DND-41 (cell line): ENCODE results near the gene NUDT7.

Experiments used
- ATAC-seq: fragments of 200-7000 bp; cut with Tn5 transposase; 3 replicates; pipeline ENCODE4 v1.9.1; 2021; ENCODE audit warnings: low read depth; ENCODE audit not compliant: insufficient read depth
- DNase-seq: peaks from one replicate; pipeline ENCODE4 v3.0.0-alpha.2; 2020
- H2AFZ ChIP-seq: 2 replicates; pipeline ENCODE4 v1.6.0; 2012; ENCODE audit warnings: low read depth, low read length
- H3K27ac ChIP-seq: 2 replicates; pipeline ENCODE4 v1.5.1; 2012; ENCODE audit warnings: low read length, inconsistent platforms
- H3K27me3 ChIP-seq: fragments of 200-600 bp; sonication (generic); 2 replicates; pipeline ENCODE4 v1.6.0; 2012; ENCODE audit warnings: low read length, mild to moderate bottlenecking, inconsistent platforms; ENCODE audit not compliant: insufficient read depth, poor library complexity
- H3K36me3 ChIP-seq: 2 replicates; pipeline ENCODE4 v1.5.1; 2012; ENCODE audit warnings: low read length, inconsistent platforms; ENCODE audit not compliant: insufficient read depth
- H3K4me1 ChIP-seq: 2 replicates; pipeline ENCODE4 v1.5.1; 2012; ENCODE audit warnings: mild to moderate bottlenecking, low read length; ENCODE audit not compliant: insufficient read depth
- H3K4me2 ChIP-seq: 2 replicates; pipeline ENCODE4 v1.6.0; 2012; ENCODE audit warnings: mild to moderate bottlenecking, moderate library complexity, low read length, inconsistent platforms; ENCODE audit not compliant: insufficient read depth
- H3K4me3 ChIP-seq, 2 experiments: fragments of 200-600 bp in 1 of 2; shearing (Covaris generic) in 1 of 2; 2 replicates each; pipeline ENCODE4 v1.5.1; 2012 to 2016; ENCODE audit warnings: inconsistent platforms in 2 of 2, low read length in 2 of 2, mild to moderate bottlenecking in 2 of 2, low read depth in 1 of 2, moderate library complexity in 1 of 2
- H3K79me2 ChIP-seq: 2 replicates; pipeline ENCODE4 v1.6.0; 2012; ENCODE audit warnings: low read length, inconsistent platforms; ENCODE audit not compliant: insufficient read depth
- H3K9ac ChIP-seq: 2 replicates; pipeline ENCODE4 v1.6.0; 2012; ENCODE audit warnings: low read depth, mild to moderate bottlenecking, inconsistent platforms, low read length, moderate library complexity
- H3K9me3 ChIP-seq: 2 replicates; pipeline ENCODE4 v1.5.1; 2012; ENCODE audit warnings: low read length, moderate library complexity, mild to moderate bottlenecking, inconsistent platforms; ENCODE audit not compliant: insufficient read depth, severe bottlenecking
- H4K20me1 ChIP-seq: 2 replicates; pipeline ENCODE4 v1.6.0; 2012; ENCODE audit warnings: low read length; ENCODE audit not compliant: insufficient read depth
- EZH2 ChIP-seq: IDR thresholded peaks from 3 replicates; pipeline ENCODE4 v1.6.1; 2012; ENCODE audit warnings: borderline replicate concordance, low read depth, mild to moderate bottlenecking, moderate library complexity, low read length, inconsistent platforms; ENCODE audit not compliant: severe bottlenecking
- TF ChIP-seq, protein P1 (sequence below): IDR thresholded peaks from 2 replicates; pipeline ENCODE4 v1.5.1; 2012; ENCODE audit warnings: borderline replicate concordance, low read length, moderate library complexity, mild to moderate bottlenecking; ENCODE audit not compliant: poor library complexity, severe bottlenecking; ENCODE audit errors: extremely low read depth

NUDT7 gene

DNA sequence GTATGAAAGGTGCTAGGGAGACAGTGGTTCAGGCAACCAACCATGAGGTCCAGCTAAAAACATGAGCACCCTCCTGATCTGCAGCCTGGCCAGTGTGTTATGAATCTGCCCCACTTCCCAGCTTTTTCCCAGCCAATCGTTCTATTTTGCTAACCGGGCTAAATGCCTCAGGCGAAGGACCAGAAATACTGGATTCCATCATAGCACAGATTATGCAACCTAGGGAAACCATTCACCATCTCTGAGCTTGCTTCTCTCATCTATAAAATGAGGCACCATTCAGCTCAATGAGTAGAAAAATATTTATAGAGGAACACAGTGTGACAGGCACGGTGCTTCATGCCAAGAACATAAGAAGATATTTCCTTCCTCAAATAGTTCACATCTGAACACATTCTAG lies 45.2 kb upstream of the NUDT7 start:
- Histone ChIP-seq H3K9me3 (no peaks in the 10 kb centered on the region), H3K27ac (no peak overlapping the region), H3K79me2 (no peaks in the 10 kb centered on the region), H3K36me3 (no peaks in the 10 kb centered on the region), H4K20me1 (no peaks in the 10 kb centered on the region), H3K27me3 (no peaks in the 10 kb centered on the region), H3K9ac (no peak overlapping the region), H2AFZ (no peak overlapping the region), H3K4me2 (no peak overlapping the region), H3K4me3 (no peak overlapping the region), H3K4me1 (no peaks in the 10 kb centered on the region)
- DNase-seq (no peak), ATAC-seq (no peak)
- no peak for TF ChIP-seq EZH2
- TF ChIP-seq, protein P1, sequence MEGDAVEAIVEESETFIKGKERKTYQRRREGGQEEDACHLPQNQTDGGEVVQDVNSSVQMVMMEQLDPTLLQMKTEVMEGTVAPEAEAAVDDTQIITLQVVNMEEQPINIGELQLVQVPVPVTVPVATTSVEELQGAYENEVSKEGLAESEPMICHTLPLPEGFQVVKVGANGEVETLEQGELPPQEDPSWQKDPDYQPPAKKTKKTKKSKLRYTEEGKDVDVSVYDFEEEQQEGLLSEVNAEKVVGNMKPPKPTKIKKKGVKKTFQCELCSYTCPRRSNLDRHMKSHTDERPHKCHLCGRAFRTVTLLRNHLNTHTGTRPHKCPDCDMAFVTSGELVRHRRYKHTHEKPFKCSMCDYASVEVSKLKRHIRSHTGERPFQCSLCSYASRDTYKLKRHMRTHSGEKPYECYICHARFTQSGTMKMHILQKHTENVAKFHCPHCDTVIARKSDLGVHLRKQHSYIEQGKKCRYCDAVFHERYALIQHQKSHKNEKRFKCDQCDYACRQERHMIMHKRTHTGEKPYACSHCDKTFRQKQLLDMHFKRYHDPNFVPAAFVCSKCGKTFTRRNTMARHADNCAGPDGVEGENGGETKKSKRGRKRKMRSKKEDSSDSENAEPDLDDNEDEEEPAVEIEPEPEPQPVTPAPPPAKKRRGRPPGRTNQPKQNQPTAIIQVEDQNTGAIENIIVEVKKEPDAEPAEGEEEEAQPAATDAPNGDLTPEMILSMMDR: no peak

DNA sequence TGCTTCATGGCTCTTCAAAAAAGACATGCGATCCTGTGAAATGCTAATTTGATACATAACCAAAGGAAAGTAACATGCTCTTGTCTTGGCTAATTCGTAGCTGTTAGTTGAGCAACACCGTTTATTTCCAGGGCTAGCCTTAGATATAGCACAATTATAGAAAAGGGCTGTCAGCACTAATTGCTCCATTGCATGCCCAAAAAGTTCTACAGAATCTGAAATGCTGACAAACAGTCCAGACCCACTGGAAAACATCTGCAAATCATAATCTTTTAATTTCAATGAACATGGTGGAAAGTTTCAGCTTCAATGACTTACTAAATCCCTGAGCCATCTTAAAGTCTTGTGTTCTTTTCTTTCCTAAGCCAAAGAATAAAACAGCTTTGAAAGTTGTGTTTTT lies 42.9 kb upstream of the NUDT7 start:
- H2AFZ ChIP-seq: no peak overlapping the region
- H3K4me3 ChIP-seq: no peak overlapping the region
- no peaks in the 10 kb centered on the region for H3K79me2 ChIP-seq
- ATAC-seq (no peak), DNase-seq (no peak)
- H4K20me1 ChIP-seq: no peaks in the 10 kb centered on the region
- no peaks in the 10 kb centered on the region for H3K4me1 ChIP-seq
- no peaks in the 10 kb centered on the region for H3K9me3 ChIP-seq
- no peaks in the 10 kb centered on the region for H3K27me3 ChIP-seq
- no peak overlapping the region for H3K4me2 ChIP-seq
- H3K36me3 ChIP-seq: no peaks in the 10 kb centered on the region
- TF ChIP-seq, protein P1: no peak
- TF ChIP-seq EZH2: no peak
- no peak overlapping the region for H3K9ac ChIP-seq
- H3K27ac ChIP-seq: no peak overlapping the region

DNA sequence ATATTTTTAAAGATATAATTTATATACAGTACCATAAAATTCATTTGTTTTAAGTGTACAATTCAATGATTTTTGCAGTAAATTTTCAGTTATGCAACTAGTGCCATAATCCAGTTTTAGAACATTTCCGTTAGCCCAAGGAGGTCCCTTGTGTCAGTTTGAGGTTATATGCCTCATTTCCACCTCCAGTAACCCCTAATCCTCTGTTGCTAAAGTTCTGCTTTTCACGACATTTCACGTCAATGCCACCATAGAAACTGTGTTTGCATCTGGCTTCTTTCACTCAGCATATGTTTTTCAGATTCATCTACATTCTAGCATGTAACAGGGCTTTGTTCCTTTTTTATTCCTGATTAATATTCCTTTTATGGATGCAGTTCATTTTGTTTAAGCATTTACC lies 42.4 kb upstream of the NUDT7 start:
- Histone ChIP-seq H4K20me1 (no peaks in the 10 kb centered on the region), H3K4me2 (no peak overlapping the region), H2AFZ (no peak overlapping the region), H3K36me3 (no peaks in the 10 kb centered on the region), H3K27ac (no peak overlapping the region), H3K4me1 (no peaks in the 10 kb centered on the region), H3K4me3 (no peak overlapping the region), H3K9ac (no peak overlapping the region), H3K9me3 (no peaks in the 10 kb centered on the region), H3K27me3 (no peaks in the 10 kb centered on the region), H3K79me2 (no peaks in the 10 kb centered on the region)
- no peak for TF ChIP-seq EZH2
- TF ChIP-seq, protein P1: no peak
- no peak for DNase-seq
- ATAC-seq: no peak

DNA sequence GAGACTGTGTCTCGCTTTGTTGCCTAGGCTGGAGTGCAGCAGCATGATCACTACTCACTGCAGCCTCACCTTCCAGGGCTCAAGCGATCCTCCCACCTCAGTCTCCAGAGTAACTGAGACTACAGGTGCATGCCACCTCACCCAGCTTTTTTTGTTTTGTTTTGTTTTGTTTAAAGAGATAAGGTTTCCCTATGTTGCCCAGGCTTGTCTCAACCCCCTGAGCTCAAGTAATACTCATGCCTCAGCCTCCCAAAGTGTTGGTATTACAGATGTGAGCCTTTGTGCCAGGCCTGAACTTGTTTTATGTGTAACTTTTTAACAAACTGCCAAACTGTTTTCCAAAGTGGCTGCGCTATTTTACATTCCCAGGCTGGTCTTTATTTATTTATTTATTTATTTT lies 41.8 kb upstream of the NUDT7 start:
- Histone ChIP-seq H3K4me3 (no peak overlapping the region), H3K36me3 (no peaks in the 10 kb centered on the region), H2AFZ (no peak overlapping the region), H3K9me3 (no peaks in the 10 kb centered on the region), H3K27me3 (no peaks in the 10 kb centered on the region), H3K9ac (no peak overlapping the region), H3K27ac (no peak overlapping the region), H3K79me2 (no peaks in the 10 kb centered on the region), H4K20me1 (no peaks in the 10 kb centered on the region), H3K4me2 (no peak overlapping the region), H3K4me1 (no peaks in the 10 kb centered on the region)
- ATAC-seq (no peak), DNase-seq (no peak)
- TF ChIP-seq EZH2: no peak
- TF ChIP-seq, protein P1: no peak
